Vagina (tissue), 2 donors: Measurements from ENCODE around the gene SMAD1. TPM values are rescaled to one million over a fixed set of nuclear protein-coding genes. Genes with fewer than 3 reads are reported as not detected.

ENCODE experiments used
- DNase-seq, 2 donors: peaks; one replicate each; pipeline ENCODE4 v3.0.0-alpha.2; 2017; ENCODE audit errors: extremely low spot score in 2 of 2
- H3K27ac ChIP-seq: fragments of 200-600 bp; sonication (generic); one replicate; pipeline ENCODE4 v1.5.1; 2019
- H3K27me3 ChIP-seq: fragments of 200-600 bp; sonication (generic); one replicate; pipeline ENCODE4 v1.5.1; 2019
- H3K36me3 ChIP-seq, 2 donors: fragments of 200-600 bp; sonication (generic); one replicate each; pipeline ENCODE4 v1.5.1; 2017 to 2019
- H3K4me1 ChIP-seq: fragments of 200-600 bp; sonication (generic); one replicate; pipeline ENCODE4 v1.5.1; 2019
- H3K4me3 ChIP-seq, 2 donors: fragments of 200-600 bp; sonication (generic); 1 replicate in 1 of 2; 2 replicates in 1 of 2; pipeline ENCODE4 v1.5.1; 2016 to 2019
- H3K9me3 ChIP-seq: fragments of 200-600 bp; sonication (generic); one replicate; pipeline ENCODE4 v1.5.1; 2019
- POLR2A ChIP-seq, 2 donors: fragments of 450-650 bp; IDR thresholded peaks; one replicate each; pipeline ENCODE4 v1.6.1; 2017; ENCODE audit warnings: antibody characterized with exemption in 2 of 2, mild to moderate bottlenecking in 2 of 2, moderate library complexity in 2 of 2
- POLR2AphosphoS5 ChIP-seq, 2 donors: sonication (generic); formaldehyde crosslinking; IDR thresholded peaks; one replicate each; pipeline ENCODE4 v1.9.0; 2017; ENCODE audit warnings: antibody characterized with exemption in 2 of 2, mild to moderate bottlenecking in 2 of 2, low read depth in 1 of 2; ENCODE audit not compliant: insufficient read depth in 1 of 2
- intact Hi-C: fragments of 100-400 bp; cut with DNase I; formaldehyde crosslinking; loops from one replicate; pipeline ENCODE4 v1.15.1; 2023
- total RNA-seq: library from RNA; depleted of rRNA; stranded (reverse); fragments of >200 nt; gene quantifications from one replicate; pipeline ENCODE4 v1.2.3, GENCODE V29; 2016
- TF ChIP-seq, protein P1 (sequence below), 3 experiments: fragments of 450-650 bp in 2 of 3; fragments of 200-600 bp in 1 of 3; sonication (generic) in 1 of 3; IDR thresholded peaks; one replicate each; pipeline ENCODE4 v1.5.1; 2017 to 2019; ENCODE audit warnings: antibody characterized with exemption in 3 of 3, mild to moderate bottlenecking in 2 of 3, moderate library complexity in 2 of 3

Gene SMAD1
- total RNA-seq, 1 donor from 2014 or later: 31.7 TPM

DNA sequence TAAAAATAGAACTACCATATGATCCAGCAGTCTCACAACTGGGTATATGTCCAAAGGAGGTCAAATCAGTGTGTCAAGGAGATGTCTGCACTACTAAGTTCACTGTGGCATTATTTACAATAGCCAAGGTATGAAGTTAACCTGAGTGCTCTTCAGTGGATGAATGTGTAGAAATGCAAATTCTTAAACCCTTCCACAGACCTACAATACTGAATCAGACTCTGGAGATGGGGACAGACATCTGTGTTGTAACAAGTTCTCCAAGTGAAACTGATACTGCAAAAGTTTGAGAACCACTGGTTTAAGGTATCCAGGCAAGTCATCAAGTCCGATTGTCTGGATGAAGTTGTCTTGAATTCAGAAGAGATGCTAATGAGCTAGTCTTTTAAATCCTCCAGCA is 38.5 kb downstream of the SMAD1 start:
- Histone ChIP-seq H3K4me1 (peaks cover 17% of the 10 kb centered on the region), H3K36me3 (no peaks in the 10 kb centered on the region), H3K9me3 (no peaks in the 10 kb centered on the region), H3K27ac (no peak overlapping the region), H3K4me3 (no peak overlapping the region), H3K27me3 (no peaks in the 10 kb centered on the region)
- no peak for DNase-seq
- TF ChIP-seq POLR2AphosphoS5 (IDR thresholded peaks at IDR 0.05; ENCODE audit: insufficient read depth in 1 of 2, low read depth in 1 of 2) (no peak), POLR2A (IDR thresholded peaks at IDR 0.05) (no peak)
- TF ChIP-seq, protein P1, sequence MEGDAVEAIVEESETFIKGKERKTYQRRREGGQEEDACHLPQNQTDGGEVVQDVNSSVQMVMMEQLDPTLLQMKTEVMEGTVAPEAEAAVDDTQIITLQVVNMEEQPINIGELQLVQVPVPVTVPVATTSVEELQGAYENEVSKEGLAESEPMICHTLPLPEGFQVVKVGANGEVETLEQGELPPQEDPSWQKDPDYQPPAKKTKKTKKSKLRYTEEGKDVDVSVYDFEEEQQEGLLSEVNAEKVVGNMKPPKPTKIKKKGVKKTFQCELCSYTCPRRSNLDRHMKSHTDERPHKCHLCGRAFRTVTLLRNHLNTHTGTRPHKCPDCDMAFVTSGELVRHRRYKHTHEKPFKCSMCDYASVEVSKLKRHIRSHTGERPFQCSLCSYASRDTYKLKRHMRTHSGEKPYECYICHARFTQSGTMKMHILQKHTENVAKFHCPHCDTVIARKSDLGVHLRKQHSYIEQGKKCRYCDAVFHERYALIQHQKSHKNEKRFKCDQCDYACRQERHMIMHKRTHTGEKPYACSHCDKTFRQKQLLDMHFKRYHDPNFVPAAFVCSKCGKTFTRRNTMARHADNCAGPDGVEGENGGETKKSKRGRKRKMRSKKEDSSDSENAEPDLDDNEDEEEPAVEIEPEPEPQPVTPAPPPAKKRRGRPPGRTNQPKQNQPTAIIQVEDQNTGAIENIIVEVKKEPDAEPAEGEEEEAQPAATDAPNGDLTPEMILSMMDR (IDR thresholded peaks at IDR 0.05): no peak
- intact Hi-C loops: no loop called here

DNA sequence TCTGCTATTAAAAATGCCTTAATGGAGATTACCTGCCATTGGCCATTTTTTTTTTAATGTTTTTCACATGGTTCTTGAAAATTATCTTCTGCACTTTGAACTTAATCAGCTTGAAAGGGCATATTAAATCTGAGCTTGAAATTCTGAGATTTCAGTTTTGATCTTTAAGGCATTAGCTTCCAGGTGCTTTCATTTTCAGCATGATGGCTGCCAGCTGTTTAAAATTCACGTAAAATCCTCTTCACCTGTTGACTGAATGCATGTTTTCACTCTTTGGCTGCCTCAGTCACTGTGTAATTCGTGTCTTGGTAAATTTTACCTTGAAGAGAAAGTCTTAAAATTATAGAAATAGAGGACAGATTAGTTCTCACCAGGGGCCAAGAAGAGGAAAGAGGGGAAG is 39.6 kb downstream of the SMAD1 start:
- no peak for DNase-seq
- intact Hi-C loops: no loop called here
- Histone ChIP-seq H3K36me3 (no peaks in the 10 kb centered on the region), H3K27ac (no peak overlapping the region), H3K9me3 (no peaks in the 10 kb centered on the region), H3K4me1 (peaks cover 28% of the 10 kb centered on the region), H3K4me3 (no peak overlapping the region), H3K27me3 (no peaks in the 10 kb centered on the region)
- TF ChIP-seq POLR2A (IDR thresholded peaks at IDR 0.05) (no peak), POLR2AphosphoS5 (IDR thresholded peaks at IDR 0.05; ENCODE audit: insufficient read depth in 1 of 2, low read depth in 1 of 2) (no peak)
- TF ChIP-seq, protein P1 (IDR thresholded peaks at IDR 0.05): no peak

DNA sequence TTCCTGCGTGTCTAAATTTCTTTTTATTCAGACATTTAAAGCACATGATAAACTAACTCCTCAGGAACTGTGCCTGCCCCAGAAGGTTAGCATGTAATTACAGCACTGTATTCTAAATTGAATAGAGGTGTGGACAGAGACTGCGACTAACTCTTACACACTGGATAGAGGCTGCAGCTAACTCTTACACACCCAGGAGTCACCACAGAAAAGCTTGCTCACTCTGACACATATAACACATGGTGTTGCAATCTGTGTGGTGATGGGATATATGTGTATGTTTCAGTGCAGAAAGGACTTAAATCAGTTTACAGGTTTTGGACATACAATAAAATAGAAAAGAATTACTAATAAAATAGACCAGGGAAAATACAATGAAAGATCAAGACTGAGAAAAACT is 41.5 kb downstream of the SMAD1 start:
- Histone ChIP-seq H3K27me3 (no peaks in the 10 kb centered on the region), H3K4me1 (peaks cover 35% of the 10 kb centered on the region), H3K27ac (no peak overlapping the region), H3K4me3 (no peak overlapping the region), H3K36me3 (no peaks in the 10 kb centered on the region), H3K9me3 (no peaks in the 10 kb centered on the region)
- DNase-seq: no peak
- intact Hi-C loops: no loop called here
- no peak for TF ChIP-seq POLR2A (IDR thresholded peaks at IDR 0.05)
- TF ChIP-seq POLR2AphosphoS5 (IDR thresholded peaks at IDR 0.05; ENCODE audit: insufficient read depth in 1 of 2, low read depth in 1 of 2): no peak
- TF ChIP-seq, protein P1 (IDR thresholded peaks at IDR 0.05): no peak

DNA sequence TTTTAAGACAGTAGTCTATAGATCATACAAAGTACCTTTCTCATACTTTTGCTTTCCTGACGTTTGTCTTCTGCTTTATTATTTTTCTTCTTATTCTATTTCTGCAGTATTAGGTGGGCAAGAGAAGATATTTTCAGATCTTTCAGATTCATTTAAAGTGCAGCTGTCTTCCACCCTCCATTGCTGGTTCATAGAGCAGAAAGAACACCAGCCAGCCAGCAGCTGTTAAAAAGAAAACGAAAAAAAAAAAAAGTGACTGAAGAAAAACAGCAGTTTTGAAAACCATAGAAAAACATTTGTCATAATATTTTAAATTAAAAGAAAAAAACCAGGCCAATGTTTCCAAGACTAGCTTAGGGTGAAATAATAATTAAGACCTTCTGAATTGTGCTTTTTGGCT is 42.9 kb downstream of the SMAD1 start:
- Histone ChIP-seq H3K9me3 (no peaks in the 10 kb centered on the region), H3K36me3 (no peaks in the 10 kb centered on the region), H3K4me1 (peaks cover 35% of the 10 kb centered on the region), H3K4me3 (no peak overlapping the region), H3K27ac (no peak overlapping the region), H3K27me3 (no peaks in the 10 kb centered on the region)
- intact Hi-C loops: no loop called here
- no peak for DNase-seq
- TF ChIP-seq POLR2A (IDR thresholded peaks at IDR 0.05) (no peak), POLR2AphosphoS5 (IDR thresholded peaks at IDR 0.05; ENCODE audit: insufficient read depth in 1 of 2, low read depth in 1 of 2) (no peak)
- TF ChIP-seq, protein P1 (IDR thresholded peaks at IDR 0.05): no peak

DNA sequence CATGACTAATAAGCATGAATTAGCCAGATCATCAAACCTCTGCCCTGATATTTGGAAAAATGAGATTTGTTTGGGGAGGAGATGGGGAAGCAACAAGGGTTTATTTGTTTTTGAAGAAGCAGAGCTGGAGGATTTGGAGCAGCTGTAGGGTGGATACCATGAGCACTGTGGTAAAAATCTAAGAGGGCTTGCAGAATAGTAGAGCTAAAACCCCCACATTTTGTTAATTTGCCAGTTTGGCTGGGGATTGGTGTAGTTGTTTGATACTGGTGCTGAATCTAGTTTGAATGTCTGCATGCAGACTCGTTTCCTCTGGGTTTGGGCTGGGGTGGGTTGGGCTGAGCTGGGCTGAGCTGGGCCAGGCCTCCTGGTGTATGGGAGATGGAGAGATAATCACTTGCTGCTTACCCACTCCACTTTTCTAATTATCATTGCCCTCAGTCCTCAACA is 43.7 kb downstream of the SMAD1 start:
- no peak for DNase-seq
- H3K27me3 ChIP-seq: no peaks in the 10 kb centered on the region
- H3K9me3 ChIP-seq: no peaks in the 10 kb centered on the region
- no peak overlapping the region for H3K27ac ChIP-seq
- H3K4me3 ChIP-seq: no peak overlapping the region
- intact Hi-C loops: no loop called here
- H3K36me3 ChIP-seq: no peaks in the 10 kb centered on the region
- H3K4me1 ChIP-seq: peaks cover 35% of the 10 kb centered on the region
- TF ChIP-seq POLR2AphosphoS5 (IDR thresholded peaks at IDR 0.05; ENCODE audit: insufficient read depth in 1 of 2, low read depth in 1 of 2): no peak
